Right hindlimb (tissue), 1 donor: ENCODE measurements around the gene USP49.
"Not testable (repeated sequence)": the region's sequence is repeated elsewhere in the genome, so short reads cannot be mapped to it uniquely, and the experiment has no call there.

ENCODE experiments used
- DNase-seq: peaks from one replicate; pipeline ENCODE4 v3.0.0-alpha.2; 2018

Gene USP49

DNA sequence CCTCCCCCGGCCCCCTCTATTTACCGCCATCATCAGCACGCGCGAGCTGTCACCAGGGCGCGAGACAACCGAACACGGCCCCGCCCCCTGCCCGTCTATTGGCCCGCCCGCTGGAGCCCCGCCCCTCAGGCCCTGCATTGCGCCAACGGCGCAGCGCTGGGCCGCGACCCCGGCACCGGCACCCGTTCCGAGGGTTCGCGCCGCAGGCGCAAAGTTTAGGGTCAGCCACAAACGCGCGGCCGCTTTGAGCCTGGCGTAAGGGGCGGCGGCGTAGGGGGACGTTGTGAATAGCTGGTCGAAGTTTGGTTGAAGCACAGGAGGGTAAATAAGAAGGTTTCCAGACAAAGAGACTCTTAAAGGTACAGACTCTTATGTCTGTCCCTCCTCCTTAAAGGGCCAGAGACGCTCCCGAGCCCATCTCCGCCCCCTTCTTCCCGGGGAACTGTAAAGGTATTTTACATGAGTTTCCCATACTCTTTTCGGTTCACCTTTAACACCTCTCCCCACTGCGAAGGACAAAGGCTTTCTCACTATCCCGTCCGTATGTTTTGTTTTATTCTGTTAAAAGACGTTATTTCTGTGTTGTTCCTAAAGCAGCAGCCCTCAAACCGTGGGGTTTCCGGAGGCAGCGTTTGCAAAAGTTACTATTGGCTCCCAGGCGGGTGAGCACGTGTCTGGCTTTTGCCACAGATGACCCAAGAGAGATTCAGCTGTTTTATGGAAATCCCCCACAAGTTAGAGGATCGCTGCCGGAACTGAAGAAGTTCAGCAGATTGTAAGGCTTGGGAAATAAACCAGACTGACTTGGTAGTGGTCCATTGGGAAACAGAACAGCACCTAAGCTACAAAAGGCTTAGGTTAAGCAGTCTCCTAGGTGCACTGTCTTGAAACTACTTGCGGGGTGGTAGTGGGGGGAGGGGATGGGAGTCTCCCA lies at the start of gene USP49:
TSS of gene USP49 (minus strand) at position 76 of the 934 bp plus-strand sequence. CDS start 88,392 bp downstream, outside the sequence.
- DNase-seq = peak; percentile 95

GRCh38 chr6:41943456-41943855 lies 48.3 kb upstream of the USP49 start:
- no peak for DNase-seq

- not testable (repeated sequence) for DNase-seq
Observed at GRCh38 chr6:41942882-41943281, 47.7 kb upstream of the USP49 start.

GRCh38 chr6:41942067-41942851 lies 47.1 kb upstream of the USP49 start:
- no peak for DNase-seq

DNA sequence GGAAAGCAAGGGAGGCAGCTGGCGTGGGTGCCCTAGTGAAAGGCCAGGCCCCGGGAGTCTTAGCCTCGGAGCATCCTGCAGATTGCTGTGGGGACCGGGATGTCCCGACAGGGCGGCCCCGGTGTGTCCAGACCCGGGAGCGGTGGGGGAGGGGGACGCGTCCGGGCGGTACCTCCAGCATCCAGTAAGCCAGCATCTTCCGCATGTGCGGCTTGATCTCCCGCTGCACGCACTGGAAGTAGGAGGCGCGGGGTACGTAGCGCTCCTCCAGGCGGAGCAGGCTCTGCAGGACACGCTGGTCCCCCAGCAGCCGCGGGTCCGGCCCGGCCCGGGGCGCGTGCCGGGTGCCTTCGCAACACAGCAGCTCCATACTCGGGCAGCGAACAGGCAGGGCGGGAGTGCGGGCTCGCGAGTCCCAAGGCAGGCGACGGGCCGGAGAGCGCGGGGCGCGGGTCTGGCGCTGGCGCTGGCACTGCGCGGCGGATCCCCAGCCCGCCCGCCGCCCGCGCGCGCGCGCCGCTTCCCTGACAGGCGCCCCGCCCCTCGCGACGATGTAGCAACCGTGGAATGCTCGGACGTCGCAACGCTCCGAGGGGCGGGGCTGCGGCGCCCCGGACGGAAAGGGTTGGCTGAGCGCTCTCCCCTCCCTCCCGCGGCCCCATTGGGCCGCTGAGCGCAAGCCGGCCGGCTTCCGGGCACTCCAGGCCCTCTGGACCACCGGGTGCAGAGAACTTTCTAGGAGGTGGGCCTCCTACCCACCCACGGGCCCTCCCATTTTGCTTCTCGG lies 46.3 kb upstream of the USP49 start, which contains the start of gene CCND3:
TSS of gene CCND3 (minus strand) at position 529 of the 787 bp plus-strand sequence. CDS start at position 370, 159 bp downstream.
- peak; percentile 94 for DNase-seq

GRCh38 chr6:41940759-41941279 lies 45.6 kb upstream of the USP49 start:
- peak; percentile 71 for DNase-seq

- peak; percentile 53 for DNase-seq
Observed at GRCh38 chr6:41939848-41940758, 44.9 kb upstream of the USP49 start.

GRCh38 chr6:41939176-41939847 lies 44.1 kb upstream of the USP49 start:
- peak; percentile 81 for DNase-seq

GRCh38 chr6:41938590-41939175 lies 43.5 kb upstream of the USP49 start:
- no peak for DNase-seq

DNA sequence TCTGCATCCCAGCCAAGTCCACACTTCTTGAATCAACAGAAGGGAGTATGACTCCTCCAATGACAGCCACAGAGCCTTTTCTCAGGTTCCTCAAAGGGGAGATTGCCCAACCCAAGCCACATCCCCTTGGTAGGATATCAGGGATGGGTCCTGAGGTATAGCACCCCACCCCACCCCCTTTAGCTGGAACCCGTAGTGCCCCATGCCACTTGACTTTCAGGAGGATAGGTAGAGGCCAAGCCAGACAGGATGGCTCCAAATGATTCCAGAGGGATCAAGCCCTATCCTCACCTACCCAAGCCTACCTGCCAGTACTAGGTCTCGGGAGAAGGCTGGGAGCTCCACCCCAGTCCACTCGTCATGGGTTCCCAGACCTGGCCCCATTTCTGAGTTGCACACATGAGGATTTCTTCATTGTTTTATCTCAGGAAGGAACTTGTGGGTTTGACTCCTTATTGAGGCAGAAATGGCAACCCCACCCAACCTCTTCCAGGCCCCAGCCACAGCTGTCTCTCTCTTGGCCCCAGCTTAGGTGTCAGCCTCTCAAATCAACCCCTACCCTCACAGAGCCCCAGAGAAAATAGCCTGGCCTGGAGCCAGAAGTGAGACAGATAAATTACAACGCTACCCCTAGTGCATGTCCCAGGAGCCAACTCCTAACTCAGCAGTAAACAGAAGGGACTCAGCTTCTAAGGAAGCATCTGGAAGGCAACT lies 42.8 kb upstream of the USP49 start:
- DNase-seq = peak; percentile 51

- DNase-seq = no peak
Observed at GRCh38 chr6:41937472-41937860, 42.3 kb upstream of the USP49 start.

DNA sequence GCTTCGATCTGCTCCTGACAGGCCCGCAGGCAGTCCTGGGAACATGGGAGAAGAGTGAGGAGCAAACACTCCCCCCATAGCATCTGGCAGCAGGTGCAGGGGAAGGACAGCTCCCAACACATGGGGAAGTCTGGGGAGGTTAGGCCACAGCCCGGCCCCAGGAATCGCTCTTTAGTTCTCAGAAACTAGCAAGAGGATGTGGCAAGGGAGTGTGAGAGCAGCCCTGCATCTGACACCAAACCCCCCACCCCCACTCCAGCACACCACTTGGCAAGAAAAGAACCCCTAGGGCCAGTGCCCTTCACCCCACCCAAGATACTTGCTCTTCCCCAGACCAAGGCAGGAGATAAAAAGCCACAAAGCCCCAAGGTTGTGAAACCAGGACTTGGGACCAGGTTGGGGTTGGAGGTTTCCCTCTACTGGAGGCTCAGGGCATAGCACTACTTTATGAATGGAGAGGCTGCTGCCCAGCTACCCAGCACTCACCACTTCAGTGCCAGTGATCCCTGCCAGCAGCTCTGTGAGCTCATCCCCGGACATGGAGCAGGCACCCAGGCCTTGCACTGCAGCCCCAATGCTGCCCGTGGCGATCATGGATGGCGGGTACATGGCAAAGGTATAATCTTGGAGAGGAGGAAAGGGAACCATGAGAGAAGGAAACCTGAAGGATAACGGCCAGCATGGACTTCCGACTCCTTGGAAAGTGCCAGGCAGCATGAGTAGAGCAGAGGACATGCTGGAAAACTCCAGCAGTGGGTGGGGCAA lies 41.1 kb upstream of the USP49 start:
- peak; percentile 67 for DNase-seq

- DNase-seq = peak; percentile 32
Observed at GRCh38 chr6:41935685-41936072, 40.5 kb upstream of the USP49 start.

- DNase-seq = no peak
Observed at GRCh38 chr6:41935193-41935574, 40.0 kb upstream of the USP49 start.

- no peak for DNase-seq
Observed at GRCh38 chr6:41934278-41935192, 39.4 kb upstream of the USP49 start.

GRCh38 chr6:41932378-41932777 lies 37.2 kb upstream of the USP49 start:
- no peak for DNase-seq

GRCh38 chr6:41931792-41932191 lies 36.6 kb upstream of the USP49 start:
- DNase-seq = no peak

DNA sequence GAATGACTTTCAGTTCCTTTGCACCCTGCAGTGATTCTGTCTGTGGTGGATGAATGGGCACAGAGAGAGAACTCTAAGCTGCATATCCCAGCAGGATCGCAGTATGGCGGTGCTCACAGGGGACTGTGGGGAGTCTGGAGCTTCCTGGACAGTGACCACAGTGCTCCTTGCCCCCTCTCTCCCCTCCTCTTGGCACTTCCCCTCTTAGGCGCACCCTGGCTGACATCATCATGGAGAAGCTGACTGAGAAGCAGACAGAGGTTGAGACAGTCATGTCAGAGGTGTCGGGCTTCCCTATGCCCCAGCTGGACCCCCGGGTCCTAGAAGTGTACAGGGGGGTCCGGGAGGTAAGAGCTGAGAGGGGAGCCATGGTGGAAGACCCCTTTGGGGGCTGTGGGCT lies 34.7 kb upstream of the USP49 start:
- DNase-seq = no peak
